Suprapubic skin (tissue), 4 donors: ENCODE results near the gene OTUB2. TPM values are rescaled to one million over a fixed set of nuclear protein-coding genes. Genes with fewer than 3 reads are reported as not detected.

Experiments
- DNase-seq, 2 donors: peaks; one replicate each; pipeline ENCODE4 v3.0.0-alpha.2; 2019; ENCODE audit warnings: low spot score in 2 of 2
- H3K27ac ChIP-seq: fragments of 200-600 bp; sonication (generic); one replicate; pipeline ENCODE4 v1.5.1; 2019
- H3K27me3 ChIP-seq: fragments of 200-600 bp; sonication (generic); one replicate; pipeline ENCODE4 v1.5.1; 2019
- H3K36me3 ChIP-seq: fragments of 200-600 bp; sonication (generic); one replicate; pipeline ENCODE4 v1.5.1; 2019
- H3K4me1 ChIP-seq: fragments of 200-600 bp; sonication (generic); one replicate; pipeline ENCODE4 v1.5.1; 2019
- H3K4me3 ChIP-seq: fragments of 200-600 bp; sonication (generic); one replicate; pipeline ENCODE4 v1.5.1; 2019; ENCODE audit warnings: mild to moderate bottlenecking
- H3K9me3 ChIP-seq: fragments of 200-600 bp; sonication (generic); one replicate; pipeline ENCODE4 v1.5.1; 2019
- EP300 ChIP-seq: sonication (generic); formaldehyde crosslinking; IDR thresholded peaks from one replicate; pipeline ENCODE4 v1.6.1; 2017; ENCODE audit warnings: antibody characterized with exemption
- POLR2A ChIP-seq, 2 donors: fragments of 450-650 bp; IDR thresholded peaks; one replicate each; pipeline ENCODE4 v1.6.1; 2017; ENCODE audit warnings: antibody characterized with exemption in 2 of 2, mild to moderate bottlenecking in 2 of 2, moderate library complexity in 2 of 2
- POLR2AphosphoS5 ChIP-seq, 3 donors: sonication (generic); formaldehyde crosslinking; IDR thresholded peaks; one replicate each; pipeline ENCODE4 v1.6.1; 2017; ENCODE audit warnings: antibody characterized with exemption in 3 of 3
- WGBS: methylation state at CpG from one replicate; pipeline ENCODE4 v1.1.5; 2018; 5-methylcytosine and 5-hydroxymethylcytosine counted together
- total RNA-seq, 4 donors: library from RNA; depleted of rRNA; stranded (reverse); fragments of >200 nt; gene quantifications; one replicate each; pipeline ENCODE4 v1.1.0, GENCODE V29; 2016
- TF ChIP-seq, protein P1 (sequence below), 2 donors: fragments of 200-600 bp in 1 of 2; fragments of 450-650 bp in 1 of 2; sonication (generic) in 1 of 2; IDR thresholded peaks; one replicate each; pipeline ENCODE4 v1.5.1; 2016 to 2019; ENCODE audit warnings: antibody characterized with exemption in 2 of 2, mild to moderate bottlenecking in 1 of 2, moderate library complexity in 1 of 2

Gene OTUB2
- total RNA-seq, 4 donors from 2014 or later: 7.2 to 35.5 (median 14.3) TPM

DNA sequence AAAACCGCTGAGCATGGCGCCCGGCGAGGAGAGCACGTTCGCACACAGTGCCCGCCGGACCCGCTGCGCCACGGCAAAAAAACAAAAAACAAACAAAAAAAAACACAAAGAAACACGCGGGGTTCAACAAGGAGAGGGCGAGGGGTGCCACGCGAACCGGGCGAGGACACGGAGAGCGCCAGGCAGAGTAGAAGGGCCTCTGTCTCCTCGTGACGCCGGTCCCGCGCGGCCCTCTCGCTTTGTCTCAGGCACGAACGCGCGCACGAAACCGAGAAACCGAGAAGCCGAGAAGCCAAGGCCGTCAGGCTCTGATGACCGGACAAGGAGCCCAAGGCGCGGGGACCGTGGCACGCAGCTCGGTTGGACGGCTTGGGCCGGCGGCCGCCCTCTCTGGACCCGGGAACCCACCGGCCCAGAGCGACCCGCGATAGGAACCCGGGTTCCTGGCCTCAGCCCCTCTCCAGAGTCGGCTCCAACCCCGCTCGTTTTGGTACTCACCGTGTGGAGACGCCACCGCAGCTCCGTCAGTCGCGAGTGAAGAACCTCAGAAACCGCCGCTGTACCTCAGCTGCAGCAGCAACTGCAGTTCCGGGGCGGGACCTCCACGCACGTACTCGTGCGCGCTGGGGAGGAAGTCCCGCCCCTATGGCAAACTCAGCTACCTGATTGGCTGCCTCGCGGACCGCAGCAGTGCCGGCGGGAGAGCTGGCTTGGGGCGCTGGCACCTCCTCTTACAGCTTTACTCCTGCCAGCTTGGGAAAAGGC lies 54.7 kb downstream of the OTUB2 start, which contains the start of the genes DDX24 and IFI27L1:
TSS of gene DDX24 (minus strand) at position 582 of the 765 bp plus-strand sequence. CDS start 1,460 bp downstream, outside the sequence.
TSS of gene IFI27L1 (plus strand) at position 690 of the 765 bp plus-strand sequence. CDS start 15,628 bp downstream, outside the sequence.
- TF ChIP-seq POLR2A (IDR thresholded peaks at IDR 0.05): peak; percentile 76 to 91
- no peak for TF ChIP-seq EP300
- peak; percentile 84 to 89 (median 89) for TF ChIP-seq POLR2AphosphoS5 (IDR thresholded peaks at IDR 0.05)
- TF ChIP-seq, protein P1, sequence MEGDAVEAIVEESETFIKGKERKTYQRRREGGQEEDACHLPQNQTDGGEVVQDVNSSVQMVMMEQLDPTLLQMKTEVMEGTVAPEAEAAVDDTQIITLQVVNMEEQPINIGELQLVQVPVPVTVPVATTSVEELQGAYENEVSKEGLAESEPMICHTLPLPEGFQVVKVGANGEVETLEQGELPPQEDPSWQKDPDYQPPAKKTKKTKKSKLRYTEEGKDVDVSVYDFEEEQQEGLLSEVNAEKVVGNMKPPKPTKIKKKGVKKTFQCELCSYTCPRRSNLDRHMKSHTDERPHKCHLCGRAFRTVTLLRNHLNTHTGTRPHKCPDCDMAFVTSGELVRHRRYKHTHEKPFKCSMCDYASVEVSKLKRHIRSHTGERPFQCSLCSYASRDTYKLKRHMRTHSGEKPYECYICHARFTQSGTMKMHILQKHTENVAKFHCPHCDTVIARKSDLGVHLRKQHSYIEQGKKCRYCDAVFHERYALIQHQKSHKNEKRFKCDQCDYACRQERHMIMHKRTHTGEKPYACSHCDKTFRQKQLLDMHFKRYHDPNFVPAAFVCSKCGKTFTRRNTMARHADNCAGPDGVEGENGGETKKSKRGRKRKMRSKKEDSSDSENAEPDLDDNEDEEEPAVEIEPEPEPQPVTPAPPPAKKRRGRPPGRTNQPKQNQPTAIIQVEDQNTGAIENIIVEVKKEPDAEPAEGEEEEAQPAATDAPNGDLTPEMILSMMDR (IDR thresholded peaks at IDR 0.05): no peak
- WGBS: under 1% methylated on average over 49 of the region's 77 CpGs
- peaks cover 49% of the 10 kb centered on the region for H3K4me1 ChIP-seq

DNA sequence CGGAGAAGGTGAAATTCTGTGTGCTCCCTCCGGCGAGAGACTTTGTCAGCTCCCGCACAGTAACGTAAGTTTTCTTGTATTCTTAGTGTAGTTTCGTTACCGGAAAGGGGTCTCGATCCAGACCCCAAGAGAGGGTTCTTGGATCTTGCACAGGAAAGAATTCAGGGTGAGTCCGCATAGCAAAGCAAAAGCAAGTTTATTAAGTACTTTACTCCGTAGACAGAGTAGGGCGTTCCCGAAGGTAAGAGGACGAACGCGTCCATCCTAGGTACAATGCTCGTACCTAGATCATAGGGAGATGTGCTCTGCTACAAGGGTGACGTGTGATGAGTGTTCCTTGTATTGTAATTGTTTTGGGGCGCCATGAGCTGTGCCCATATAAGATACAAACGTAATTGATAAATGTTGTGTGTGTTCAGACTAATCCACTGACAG lies 55.3 kb downstream of the OTUB2 start:
- 2% methylated on average over 19 of the region's 19 CpGs for WGBS
- Histone ChIP-seq H3K9me3 (no peaks in the 10 kb centered on the region), H3K36me3 (peaks cover 6% of the 10 kb centered on the region), H3K27me3 (no peaks in the 10 kb centered on the region), H3K4me3 (peak overlapping the region; percentile 100), H3K4me1 (peaks cover 45% of the 10 kb centered on the region), H3K27ac (peak overlapping the region; percentile 97)
- TF ChIP-seq POLR2AphosphoS5 (IDR thresholded peaks at IDR 0.05) (no peak), POLR2A (IDR thresholded peaks at IDR 0.05) (no peak), EP300 (no peak)
- TF ChIP-seq, protein P1 (IDR thresholded peaks at IDR 0.05): no peak
- no peak for DNase-seq

More for the DNA sequence above, 54.7 kb downstream of the OTUB2 start, which contains the start of the genes DDX24 and IFI27L1:
- no peaks in the 10 kb centered on the region for H3K9me3 ChIP-seq
- no peaks in the 10 kb centered on the region for H3K27me3 ChIP-seq
- peak within 1 kb of the TSS; percentile 100 for H3K4me3 ChIP-seq
- DNase-seq: peak; percentile 97 to 98
- peaks cover 6% of the 10 kb centered on the region for H3K36me3 ChIP-seq
- peak within 1 kb of the TSS; percentile 97 for H3K27ac ChIP-seq

DNA sequence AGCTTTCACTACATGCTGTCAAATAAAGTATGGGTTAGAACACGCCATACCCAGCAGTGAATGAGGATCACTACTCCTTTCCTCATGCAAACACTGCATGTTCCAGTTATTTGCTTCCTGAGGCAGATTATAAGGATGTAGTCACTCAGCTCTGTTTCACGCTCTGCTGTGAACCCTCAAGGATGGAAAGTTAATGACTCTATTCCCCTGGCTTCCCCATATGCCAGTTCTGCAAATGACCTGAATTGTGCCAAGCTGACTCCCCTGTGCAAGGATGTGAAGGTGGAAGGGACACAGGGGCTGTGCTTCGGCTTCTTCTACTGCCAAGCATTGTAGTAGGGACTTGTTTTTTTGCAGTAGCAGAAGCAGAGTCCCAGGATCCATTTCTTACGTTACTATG lies 61.8 kb downstream of the OTUB2 start:
- Histone ChIP-seq H3K4me1 (no peaks in the 10 kb centered on the region), H3K27ac (no peak overlapping the region), H3K36me3 (no peaks in the 10 kb centered on the region), H3K9me3 (no peaks in the 10 kb centered on the region), H3K4me3 (no peak overlapping the region), H3K27me3 (no peaks in the 10 kb centered on the region)
- WGBS: 50% methylated on average over 4 of the region's 4 CpGs
- TF ChIP-seq POLR2A (IDR thresholded peaks at IDR 0.05) (no peak), EP300 (no peak), POLR2AphosphoS5 (IDR thresholded peaks at IDR 0.05) (no peak)
- TF ChIP-seq, protein P1 (IDR thresholded peaks at IDR 0.05): no peak
- DNase-seq: no peak

DNA sequence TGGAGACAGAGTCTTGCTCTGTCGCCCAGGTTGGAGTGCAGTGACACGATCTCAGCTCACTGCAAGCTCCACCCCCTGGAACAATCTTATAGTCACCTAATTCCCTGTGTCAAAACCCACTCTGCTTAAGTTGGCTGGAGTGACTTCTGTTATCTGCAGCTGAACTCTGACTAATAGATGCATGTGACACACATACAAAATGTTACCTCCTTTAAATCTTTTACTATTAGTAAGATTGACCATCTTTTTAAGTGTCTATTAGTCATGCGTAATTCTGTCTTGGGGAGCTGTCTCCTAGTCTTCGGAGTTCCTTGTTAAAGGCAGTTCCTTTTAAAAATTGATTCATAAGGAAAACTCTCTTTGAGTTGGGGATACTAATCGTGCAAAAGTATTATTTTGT lies 62.4 kb downstream of the OTUB2 start:
- Histone ChIP-seq H3K9me3 (no peaks in the 10 kb centered on the region), H3K4me1 (no peaks in the 10 kb centered on the region), H3K27ac (no peak overlapping the region), H3K4me3 (no peak overlapping the region), H3K36me3 (no peaks in the 10 kb centered on the region), H3K27me3 (no peaks in the 10 kb centered on the region)
- 71% methylated on average over 5 of the region's 5 CpGs for WGBS
- TF ChIP-seq, protein P1 (IDR thresholded peaks at IDR 0.05): no peak
- TF ChIP-seq POLR2A (IDR thresholded peaks at IDR 0.05) (no peak), POLR2AphosphoS5 (IDR thresholded peaks at IDR 0.05) (no peak)
- no peak for DNase-seq

DNA sequence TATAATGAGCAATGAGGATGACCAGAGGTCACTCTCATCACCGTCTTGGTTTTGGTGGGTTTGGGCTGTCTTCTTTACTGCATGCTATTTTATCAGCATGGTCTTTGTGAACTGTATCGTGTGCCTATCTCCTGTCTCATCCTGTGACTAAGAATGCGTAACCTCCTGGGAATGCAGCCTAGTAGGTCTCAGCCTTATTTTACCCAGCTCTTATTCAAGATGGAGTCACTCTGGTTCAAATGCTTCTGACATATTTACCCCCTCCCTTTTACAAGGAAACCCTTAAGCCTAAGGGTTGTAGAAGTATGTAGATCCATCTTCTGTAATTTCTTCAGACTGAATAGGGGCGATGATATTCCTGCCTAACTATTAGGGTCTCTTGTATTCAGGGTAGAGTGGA lies 63.3 kb downstream of the OTUB2 start:
- no peak overlapping the region for H3K27ac ChIP-seq
- H3K4me1 ChIP-seq: no peaks in the 10 kb centered on the region
- TF ChIP-seq EP300: no peak
- no peak for TF ChIP-seq POLR2AphosphoS5 (IDR thresholded peaks at IDR 0.05)
- TF ChIP-seq POLR2A (IDR thresholded peaks at IDR 0.05): no peak
- TF ChIP-seq, protein P1 (IDR thresholded peaks at IDR 0.05): no peak
- H3K36me3 ChIP-seq: no peaks in the 10 kb centered on the region
- 95% methylated on average over 4 of the region's 4 CpGs for WGBS
- H3K4me3 ChIP-seq: no peak overlapping the region
- no peaks in the 10 kb centered on the region for H3K9me3 ChIP-seq
- DNase-seq: no peak
- H3K27me3 ChIP-seq: no peaks in the 10 kb centered on the region
